ENCODE data around the gene KCNG1.

KCNG1 gene

DNA sequence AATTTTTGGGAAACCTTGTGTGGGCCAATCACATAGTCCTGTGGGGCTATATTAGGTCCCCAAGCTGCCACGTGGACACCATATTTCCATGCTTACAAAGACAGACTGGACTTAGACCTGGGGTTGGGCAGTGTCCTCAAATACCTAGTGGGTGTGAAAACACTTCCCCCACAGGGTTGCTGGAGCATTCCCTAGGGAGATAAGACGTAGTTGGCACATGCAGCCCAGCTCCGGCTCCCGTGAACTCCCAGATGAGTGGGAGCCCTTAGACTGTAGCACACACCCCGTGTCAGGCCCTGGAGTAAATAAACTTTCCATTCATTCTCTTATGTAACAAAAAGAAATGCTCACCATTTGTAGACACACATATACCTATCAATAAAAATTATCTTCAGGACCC lies 14.2 kb downstream of the KCNG1 start:
- no peak overlapping the region for H3K4me3 ChIP-seq (ENCODE audit: low read depth, low read length)
- no peak for DNase-seq (ENCODE audit: low read depth)
- TF ChIP-seq, protein P1, sequence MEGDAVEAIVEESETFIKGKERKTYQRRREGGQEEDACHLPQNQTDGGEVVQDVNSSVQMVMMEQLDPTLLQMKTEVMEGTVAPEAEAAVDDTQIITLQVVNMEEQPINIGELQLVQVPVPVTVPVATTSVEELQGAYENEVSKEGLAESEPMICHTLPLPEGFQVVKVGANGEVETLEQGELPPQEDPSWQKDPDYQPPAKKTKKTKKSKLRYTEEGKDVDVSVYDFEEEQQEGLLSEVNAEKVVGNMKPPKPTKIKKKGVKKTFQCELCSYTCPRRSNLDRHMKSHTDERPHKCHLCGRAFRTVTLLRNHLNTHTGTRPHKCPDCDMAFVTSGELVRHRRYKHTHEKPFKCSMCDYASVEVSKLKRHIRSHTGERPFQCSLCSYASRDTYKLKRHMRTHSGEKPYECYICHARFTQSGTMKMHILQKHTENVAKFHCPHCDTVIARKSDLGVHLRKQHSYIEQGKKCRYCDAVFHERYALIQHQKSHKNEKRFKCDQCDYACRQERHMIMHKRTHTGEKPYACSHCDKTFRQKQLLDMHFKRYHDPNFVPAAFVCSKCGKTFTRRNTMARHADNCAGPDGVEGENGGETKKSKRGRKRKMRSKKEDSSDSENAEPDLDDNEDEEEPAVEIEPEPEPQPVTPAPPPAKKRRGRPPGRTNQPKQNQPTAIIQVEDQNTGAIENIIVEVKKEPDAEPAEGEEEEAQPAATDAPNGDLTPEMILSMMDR (conservative IDR thresholded peaks at IDR 0.05; ENCODE audit: low read depth, low read length), result no peak

DNA sequence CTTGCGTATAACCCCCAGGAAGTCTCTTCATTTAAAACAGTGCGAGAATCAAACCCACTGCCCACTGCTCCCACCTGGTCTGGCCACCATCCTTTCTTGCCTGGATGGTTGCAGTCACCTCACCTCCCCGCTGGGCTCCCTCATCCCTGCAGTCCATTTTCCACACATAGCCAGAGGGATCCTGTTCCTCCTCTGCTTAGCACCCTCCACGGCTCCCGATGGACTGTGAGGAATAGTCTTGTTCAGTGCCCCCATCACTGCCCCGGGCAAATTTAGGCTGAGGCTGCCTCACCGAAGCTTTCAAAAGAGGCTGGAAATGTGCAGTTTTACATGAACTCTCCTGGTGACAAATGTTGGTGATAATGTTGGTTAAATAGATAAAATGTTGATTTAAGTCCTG lies 17.7 kb downstream of the KCNG1 start:
- TF ChIP-seq, protein P1 (conservative IDR thresholded peaks at IDR 0.05; ENCODE audit: low read depth, low read length), result no peak
- no peak overlapping the region for H3K4me3 ChIP-seq (ENCODE audit: low read depth, low read length)
- DNase-seq (ENCODE audit: low read depth), result no peak

DNA sequence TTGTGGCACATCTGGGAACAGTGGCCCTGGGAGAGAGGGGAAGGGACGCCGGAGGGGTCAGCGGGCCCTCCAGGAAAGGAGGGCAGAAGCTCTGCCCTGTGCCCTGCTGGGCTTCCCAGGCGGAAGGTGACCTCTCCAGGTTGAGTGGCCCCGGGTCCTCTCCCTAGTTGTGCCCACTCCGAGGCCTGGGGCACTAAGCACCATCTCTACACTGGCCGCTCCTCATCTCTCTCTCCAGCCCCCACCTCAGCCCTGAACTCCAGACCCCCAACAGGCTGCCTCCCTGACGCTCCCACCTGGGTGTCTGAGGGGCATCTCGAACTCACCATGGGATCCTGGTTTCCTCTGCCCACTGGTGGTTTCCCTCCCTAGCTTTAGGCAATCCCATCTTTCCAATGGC lies 18.1 kb downstream of the KCNG1 start:
- TF ChIP-seq, protein P1 (conservative IDR thresholded peaks at IDR 0.05; ENCODE audit: low read depth, low read length), result no peak

DNA sequence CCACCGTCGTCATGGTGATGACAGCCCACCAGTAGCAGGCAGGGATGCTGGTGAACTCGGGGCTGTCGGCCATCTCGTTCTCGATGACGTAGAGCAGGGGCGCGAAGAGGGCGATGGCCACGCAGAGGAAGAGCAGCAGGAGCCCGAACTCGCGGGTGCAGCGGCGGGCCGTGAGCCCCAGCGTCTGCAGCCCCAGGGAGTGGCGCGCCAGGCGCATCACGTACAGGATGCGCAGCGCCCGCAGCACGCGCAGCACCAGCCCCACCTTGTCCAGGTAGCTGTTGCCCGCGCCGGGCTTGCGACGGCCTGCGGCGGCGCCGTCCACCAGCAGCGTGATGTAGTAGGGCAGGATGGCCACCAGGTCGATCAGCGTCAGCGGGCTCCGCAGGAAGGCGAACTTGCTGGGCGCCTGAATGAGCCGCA lies 18.6 kb downstream of the KCNG1 start:
- TF ChIP-seq, protein P1 (conservative IDR thresholded peaks at IDR 0.05; ENCODE audit: low read depth, low read length), result no peak
- no peak overlapping the region for H3K4me3 ChIP-seq (ENCODE audit: low read depth, low read length)
- DNase-seq (ENCODE audit: low read depth), result no peak

More for the DNA sequence above, 18.1 kb downstream of the KCNG1 start:
- H3K4me3 ChIP-seq (ENCODE audit: low read depth, low read length), result no peak overlapping the region
- DNase-seq (ENCODE audit: low read depth), result no peak

DNA sequence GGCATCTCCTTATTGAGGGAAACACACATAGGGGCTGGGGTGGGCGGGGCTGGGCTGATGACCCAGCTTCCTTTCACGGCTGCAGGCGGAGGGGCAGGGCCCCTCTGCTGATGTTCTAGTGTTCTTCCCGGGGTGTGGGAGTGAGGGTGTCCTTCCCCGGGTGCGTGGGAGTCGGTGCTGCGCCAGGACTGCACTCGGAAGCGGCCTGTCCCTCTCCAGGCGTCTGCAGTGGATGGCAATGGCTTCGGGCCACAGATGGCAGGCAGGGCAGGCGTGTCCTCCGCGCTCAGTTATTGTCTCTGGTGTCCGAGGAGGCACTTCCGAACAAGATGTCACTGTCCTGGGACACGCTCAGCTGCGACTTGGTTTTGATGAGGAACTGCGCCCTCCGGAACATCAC lies 19.2 kb downstream of the KCNG1 start:
- no peak overlapping the region for H3K4me3 ChIP-seq (ENCODE audit: low read depth, low read length)
- TF ChIP-seq, protein P1 (conservative IDR thresholded peaks at IDR 0.05; ENCODE audit: low read depth, low read length), result no peak
- no peak for DNase-seq (ENCODE audit: low read depth)

DNA sequence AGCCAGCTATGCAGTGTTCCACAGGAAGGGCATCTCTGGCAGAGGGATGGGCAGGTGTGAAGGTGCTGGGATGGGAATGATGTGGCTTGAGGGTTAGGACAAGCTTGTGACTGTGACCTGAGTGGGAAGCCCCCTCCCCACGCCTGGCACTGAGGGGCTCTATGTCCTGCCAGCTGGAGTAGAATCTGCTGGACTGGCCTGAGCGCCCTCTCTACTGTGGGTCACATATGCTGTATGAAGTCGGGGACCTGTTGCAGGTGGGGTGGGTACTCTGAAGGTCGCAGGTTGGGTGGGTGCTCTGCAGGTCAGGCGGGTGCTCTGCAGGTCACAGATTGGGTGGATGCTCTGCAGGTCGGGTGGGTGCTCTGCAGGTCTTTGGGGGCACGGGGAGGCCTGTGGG lies 20.3 kb downstream of the KCNG1 start:
- DNase-seq (ENCODE audit: low read depth), result no peak
- TF ChIP-seq, protein P1 (conservative IDR thresholded peaks at IDR 0.05; ENCODE audit: low read depth, low read length), result no peak
- H3K4me3 ChIP-seq (ENCODE audit: low read depth, low read length), result no peak overlapping the region

DNA sequence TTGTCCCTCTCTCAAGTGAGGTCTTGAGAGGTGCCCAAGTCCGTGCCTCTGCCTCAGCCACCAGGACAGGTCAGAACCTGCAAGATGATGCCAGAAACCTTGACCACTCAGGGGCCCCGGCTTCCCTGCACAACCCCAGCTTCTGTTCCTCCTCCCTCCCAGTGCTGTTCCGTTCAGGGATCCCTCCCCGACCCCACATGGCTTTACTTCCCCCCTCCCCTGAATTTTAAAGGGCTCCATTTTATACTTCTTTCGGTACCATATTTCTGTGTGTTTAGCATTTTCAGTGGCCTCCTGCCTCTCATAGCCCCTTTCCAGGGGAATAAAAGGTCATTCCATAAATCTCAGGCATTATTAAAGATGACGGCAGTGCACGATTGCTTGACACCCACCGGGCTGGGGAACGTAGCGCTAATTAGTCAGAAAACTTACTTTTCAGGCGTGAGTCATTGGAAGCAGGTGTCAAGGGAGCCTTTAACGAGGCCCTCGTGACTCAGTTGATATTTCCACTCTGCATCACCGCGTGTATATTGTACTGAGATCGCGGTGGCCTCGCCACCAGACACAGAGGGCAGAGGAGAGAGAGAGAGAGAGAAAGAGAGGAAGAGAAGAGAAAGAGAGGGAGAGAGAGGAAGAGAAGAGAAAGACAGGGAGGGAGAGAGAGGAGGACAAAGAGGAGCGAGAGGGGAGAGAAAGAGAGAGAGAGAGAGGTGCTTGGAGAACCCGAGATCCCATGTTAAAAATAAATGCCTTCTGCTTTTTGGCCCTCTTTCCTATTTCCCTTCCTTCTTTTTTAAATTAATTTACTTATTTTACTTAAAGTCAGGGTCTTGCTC lies 21.3 kb downstream of the KCNG1 start:
- no peak for DNase-seq (ENCODE audit: low read depth)
- TF ChIP-seq, protein P1 (conservative IDR thresholded peaks at IDR 0.05; ENCODE audit: low read depth, low read length), result no peak
- no peak overlapping the region for H3K4me3 ChIP-seq (ENCODE audit: low read depth, low read length)
